EL (cell line): ENCODE results near the gene LRIG2.
"Not testable (repeated sequence)": the region's sequence is repeated elsewhere in the genome, so short reads cannot be mapped to it uniquely, and the experiment has no call there.

Source experiments
- DNase-seq: peaks from one replicate; pipeline ENCODE4 v3.0.0-alpha.2; 2016

The LRIG2 gene

DNA sequence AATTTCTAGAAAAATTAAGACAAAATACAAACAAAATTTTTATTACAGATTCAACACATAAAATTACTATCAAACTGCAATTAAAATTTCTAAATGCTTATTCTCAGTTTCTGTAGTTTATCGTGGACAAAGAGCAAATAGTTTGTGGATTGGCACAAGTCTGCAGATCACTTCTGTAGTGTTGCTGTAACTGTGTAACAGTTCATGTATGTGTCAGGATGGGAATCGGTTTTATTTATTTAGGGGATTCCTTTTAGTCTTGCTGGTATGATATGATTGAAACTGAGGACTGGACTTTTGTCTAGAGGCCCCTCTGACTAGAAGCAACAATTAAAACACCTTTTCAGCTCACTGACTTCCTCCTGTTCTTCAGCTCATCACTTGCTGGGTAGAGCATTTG, 60.8 kb downstream of the LRIG2 start:
- no peak for DNase-seq

GRCh38 chr1:113135460-113135859, 62.5 kb downstream of the LRIG2 start:
- DNase-seq = no peak

DNA sequence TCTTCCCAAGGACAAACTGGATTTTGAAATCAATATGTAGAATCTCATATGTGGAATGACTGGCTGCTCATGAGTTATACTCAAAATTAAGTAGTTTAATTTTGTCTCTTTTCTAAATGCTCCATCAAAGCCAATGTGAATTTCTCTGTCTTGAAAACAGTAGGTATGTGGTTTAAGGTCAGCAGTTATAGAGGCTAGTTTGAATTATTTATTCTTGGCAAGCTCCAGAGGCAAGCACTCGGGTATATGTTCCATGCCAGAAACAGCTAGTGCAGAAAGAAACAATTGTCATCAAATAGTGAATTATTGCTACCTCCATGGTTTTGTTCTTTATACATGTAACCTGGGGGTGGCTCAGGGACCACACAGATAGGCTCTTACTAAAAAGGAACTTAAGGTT, 63.5 kb downstream of the LRIG2 start:
- no peak for DNase-seq

DNA sequence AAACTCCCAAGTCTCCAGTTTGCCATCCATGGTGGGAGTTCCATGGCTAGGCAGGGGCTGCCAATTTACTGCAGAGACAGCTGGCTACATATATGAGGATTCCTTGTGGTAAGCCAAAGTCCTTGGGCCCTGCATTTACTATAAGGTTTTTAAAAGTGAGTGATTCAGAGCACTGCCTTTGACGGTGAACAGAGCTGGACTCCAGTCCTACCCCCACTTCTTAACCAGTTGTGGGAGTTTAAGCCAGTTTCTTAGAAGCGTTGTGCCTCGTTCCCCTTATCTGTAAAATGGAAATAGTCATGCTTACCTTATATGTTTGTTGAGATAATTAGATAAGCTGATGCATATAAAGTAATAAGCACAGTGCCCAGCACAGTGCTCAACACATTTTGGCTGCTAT, 64.6 kb downstream of the LRIG2 start:
- no peak for DNase-seq

DNA sequence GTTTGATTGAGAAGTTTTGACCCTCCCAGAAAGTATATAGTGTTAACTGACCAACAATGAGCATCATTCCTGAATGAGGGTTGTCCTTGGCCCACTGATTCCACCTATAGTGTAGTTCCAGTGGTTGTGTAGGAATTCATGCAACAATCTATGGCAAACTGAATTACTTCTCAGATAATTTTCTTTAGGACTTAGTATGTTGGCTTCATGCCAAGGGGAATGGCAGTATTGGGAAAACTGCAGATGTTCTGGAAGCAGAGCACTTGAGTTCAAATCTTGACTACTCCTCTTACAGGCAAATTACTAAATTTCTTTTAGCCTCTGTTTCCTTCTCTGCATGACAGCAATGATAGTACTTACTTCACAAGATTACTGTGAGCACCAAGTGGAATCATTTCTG, 65.8 kb downstream of the LRIG2 start:
- DNase-seq = no peak

- no peak for DNase-seq
These were observed 67.2 kb downstream of the LRIG2 start for GRCh38 chr1:113140176-113140575.

DNA sequence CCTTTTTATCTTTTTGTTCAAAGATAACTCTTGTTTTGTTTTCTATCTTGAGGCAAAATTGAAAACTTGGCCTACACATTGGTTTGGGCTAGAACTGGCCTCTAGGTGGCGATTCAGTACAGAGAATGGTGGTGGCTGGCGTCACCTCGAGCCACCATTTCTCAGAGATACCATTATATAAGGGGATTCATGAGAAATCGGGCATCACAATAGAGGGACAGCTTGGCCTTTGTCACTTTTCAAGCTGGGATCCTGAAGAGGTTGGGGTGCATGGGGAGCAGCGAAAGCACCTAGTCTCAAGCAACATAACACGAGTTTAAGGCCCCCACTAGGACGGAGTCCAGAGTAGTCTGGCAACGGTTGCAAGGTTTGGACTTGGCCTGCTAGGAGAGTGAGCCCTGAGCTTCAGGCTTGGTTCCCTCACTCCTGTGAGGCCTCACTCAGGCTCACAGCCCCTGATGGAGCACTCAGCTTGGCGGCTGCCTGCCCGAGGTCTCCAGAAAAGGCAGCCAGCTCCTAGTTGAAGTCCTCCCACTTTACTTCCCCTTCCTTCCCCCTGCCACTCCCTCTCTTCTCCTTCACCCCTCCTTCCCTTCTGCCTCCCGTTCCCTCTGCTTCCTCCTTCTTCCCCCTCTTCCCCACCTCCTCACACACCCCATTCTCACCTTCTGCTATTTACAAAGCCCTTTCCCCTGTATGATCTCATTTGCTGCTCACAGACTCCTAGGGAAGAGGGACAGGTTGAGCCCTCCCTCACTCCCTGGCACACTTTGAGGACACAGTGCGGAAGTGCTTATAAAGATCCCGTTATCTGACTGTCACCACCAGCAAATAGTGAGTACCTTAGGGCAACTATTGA, 67.8 kb downstream of the LRIG2 start:
- peak; percentile 65 for DNase-seq

DNA sequence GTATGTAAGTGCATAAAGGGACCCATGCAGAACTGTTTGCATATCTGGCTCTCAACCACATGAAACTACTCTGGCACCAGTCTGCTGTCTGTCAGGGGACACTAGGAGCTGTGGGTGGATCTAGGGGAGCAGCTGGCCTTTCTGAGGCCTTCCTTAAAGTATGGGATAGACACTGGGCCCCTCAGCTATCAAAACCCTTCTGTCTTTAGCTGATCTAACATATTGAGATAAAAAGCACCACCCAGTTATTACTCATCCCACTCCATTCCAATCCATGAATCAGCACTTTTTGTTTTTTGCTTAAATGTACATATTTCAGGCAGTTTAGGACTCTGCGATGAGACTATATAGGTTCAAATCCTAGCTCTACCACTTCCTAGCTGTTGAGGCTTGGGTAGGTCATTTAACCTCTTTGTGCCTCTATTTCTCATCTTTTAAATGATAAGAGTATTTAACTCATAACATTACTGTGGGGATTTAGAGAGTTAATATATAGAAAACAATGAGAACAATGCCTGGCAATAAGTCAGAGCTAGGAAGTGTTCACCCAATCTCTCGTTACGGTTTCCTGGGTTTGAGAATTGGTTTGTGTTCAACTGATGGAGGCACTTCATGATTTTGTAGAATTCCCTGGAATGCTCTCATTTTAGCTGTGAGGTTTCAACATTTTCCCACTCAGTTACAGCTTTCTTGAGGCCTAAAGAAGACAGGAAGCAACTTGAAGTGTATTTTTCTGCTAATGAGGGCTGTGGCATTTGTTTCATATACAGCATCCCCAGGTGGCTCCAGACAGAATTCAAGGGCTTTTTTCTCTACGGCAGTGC, 68.9 kb downstream of the LRIG2 start:
- DNase-seq = peak; percentile 61

DNA sequence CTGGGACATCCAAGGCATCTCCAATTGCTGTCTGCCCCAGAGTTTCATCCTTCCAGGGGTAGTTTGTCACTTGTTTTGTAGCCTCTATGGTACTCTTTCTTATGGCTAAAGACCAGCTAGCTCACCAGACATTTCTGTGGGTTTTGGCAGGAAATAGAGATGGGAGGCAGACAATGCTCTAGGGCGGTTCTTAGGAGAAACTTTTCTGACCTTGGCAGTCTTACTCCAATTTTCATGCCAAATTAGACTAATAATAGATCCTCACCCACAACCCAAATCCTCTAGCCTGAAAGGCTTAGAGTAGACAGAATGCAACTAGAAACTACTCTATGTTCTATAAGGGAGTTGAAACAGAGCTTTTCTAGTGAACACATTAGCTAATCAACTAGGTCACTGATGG, 69.8 kb downstream of the LRIG2 start:
- no peak for DNase-seq

GRCh38 chr1:113146242-113147072, 73.5 kb downstream of the LRIG2 start:
- peak; percentile 56 for DNase-seq

DNA sequence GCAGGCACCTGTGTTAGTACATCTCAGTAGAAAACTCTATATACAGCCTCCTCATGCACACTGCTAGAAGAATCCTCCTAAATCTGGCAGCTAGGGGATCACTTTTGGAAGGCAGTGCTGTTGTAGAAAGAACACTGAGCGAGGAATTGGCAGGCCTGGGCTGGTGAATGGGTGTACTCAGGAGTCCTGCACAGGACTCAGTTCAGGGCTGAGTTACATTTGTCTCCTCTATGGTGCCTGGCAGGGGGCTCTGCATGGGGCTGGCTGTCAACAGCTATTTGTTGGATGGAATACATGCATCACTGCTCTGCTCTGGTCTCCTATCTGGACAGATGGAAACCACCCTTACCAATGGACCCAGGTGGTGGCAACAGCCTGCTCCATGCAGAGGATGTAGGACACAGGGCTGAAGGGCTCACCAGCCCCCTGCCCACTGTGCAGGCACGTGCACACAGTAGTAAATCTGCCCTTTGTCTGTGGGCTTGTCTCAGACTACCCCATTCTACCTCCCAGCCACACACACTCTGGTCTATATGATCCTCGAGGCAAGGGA, 74.2 kb downstream of the LRIG2 start:
- DNase-seq = no peak

DNA sequence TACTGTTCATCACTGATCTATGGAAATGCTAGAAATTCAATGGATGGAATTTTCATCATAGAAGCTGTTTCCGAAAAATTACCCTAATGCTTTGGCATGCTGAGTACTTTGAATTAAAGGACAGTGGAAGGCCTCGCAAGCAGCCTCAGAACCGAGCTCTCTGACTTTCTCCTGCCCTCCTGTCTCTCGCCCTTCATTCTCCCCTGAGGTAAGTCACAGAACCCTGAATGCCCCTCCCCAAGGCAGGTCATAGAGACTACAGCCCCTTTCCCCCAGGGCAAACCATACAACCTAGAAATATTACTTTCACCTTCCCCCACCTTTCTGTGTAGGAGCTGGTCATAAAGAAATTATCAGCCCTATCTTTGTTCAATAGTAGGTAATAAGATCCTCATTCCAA, 74.8 kb downstream of the LRIG2 start:
- DNase-seq = no peak

DNA sequence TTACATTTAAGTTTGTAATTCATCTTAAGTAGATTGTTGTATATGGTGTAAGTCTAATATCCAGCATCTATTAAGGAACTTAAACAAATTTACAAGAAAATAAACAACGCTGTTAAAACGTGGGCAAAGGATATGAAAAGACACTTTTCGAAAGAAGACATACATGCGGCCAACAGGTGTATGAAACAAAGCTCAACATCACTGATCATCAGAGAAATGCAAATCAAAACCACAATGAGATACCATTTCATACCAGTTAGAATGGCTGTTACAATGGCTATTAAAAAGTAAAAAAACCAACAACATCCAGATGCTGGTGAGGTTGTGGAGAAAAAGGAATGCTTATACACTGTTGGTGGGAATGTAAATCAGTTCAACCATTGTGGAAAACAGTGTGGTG, 77.5 kb downstream of the LRIG2 start:
- not testable (repeated sequence) for DNase-seq

- DNase-seq = peak; percentile 9
These were observed 80.3 kb downstream of the LRIG2 start for GRCh38 chr1:113153116-113153803.

DNA sequence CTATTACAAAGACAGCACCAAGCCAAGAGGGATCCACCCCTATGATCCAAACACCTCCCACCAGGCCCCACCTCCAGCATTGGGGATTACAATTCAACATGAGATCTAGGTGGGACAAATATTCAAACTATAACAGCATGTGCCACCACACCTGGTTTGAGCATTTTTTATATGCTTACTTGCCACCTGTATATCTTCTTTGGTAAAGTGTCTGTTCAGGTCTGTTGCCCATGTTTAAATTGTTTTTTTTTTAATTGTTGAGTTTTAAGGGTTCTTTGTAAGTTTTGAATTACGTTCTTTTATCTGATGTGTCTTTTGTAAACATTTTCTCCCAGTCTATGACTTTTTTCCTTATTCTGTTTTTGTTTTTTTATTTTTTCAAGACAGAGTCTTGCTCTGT, 83.4 kb downstream of the LRIG2 start:
- no peak for DNase-seq

- not testable (repeated sequence) for DNase-seq
These were observed 85.7 kb downstream of the LRIG2 start for GRCh38 chr1:113158743-113159142.

- no peak for DNase-seq
These were observed 93.5 kb downstream of the LRIG2 start for GRCh38 chr1:113166473-113166872.

DNA sequence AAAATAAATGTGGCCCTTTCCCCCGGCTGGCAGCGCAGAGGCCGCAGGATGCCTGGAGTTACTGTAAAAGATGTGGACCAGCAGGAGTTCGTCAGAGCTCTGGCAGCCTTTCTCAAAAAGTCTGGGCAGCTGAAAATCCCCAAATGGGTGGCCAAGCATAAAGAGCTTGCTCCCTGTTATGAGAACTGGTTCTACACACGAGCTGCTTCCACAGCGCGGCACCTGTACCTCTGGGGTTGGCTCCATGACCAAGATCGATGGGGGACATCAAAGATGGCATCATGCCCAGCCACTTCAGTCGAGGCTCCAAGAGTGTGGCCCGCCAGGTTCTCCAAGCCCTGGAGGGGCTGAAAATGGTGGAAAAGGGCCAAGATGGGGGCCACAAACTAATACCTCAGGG, 95.9 kb downstream of the LRIG2 start:
- no peak for DNase-seq

GRCh38 chr1:113169591-113169990, 96.6 kb downstream of the LRIG2 start:
- no peak for DNase-seq

DNA sequence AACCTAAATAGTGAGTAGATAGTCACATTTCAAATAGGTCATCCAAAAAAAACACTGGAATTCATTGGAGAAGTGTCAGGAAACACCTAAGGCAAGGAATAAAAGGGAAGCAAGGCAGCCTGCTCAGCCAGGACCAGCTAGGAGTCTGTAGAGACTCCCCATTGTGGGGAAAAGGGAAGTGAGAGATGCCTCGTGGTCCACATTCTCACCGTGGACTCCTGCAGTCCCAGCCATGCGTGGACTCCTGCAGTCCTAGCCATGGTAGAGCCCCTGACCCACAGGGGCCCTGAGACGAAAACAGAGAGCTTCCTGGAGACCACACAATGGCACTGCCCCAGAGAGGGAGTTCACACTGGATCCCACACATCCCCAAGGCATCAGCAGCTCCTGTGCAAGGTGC, 97.5 kb downstream of the LRIG2 start:
- DNase-seq = no peak

DNA sequence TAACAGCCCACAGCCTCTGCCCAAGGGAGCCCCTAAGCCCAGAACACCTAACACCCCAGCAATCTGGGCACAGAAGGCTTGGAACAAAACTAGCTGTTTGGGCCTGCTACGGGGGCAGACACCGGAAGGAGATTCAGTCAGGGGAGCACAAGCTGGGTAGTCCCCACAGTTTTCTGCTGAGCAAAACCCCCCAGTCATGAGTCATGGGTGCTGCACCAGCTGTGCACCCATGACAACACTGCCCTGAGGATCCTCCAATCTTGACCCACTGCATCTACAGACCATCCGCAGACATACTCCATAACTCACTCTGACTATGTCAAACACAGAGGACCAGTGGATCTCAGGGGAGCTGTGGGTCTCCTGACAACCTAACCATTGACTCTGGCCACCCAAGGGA, 105.1 kb downstream of the LRIG2 start:
- no peak for DNase-seq

- no peak for DNase-seq
These were observed 105.5 kb downstream of the LRIG2 start for GRCh38 chr1:113178522-113178921.
